GM21447 (cell line): Measurements from ENCODE around the gene REEP2.
"Not testable (repeated sequence)": the region's sequence is repeated elsewhere in the genome, so short reads cannot be mapped to it uniquely, and the experiment has no call there.

Experiments used
- ATAC-seq: cut with Tn5 transposase; IDR thresholded peaks from one replicate; pipeline ENCODE4 v1.9.1; 2021; ENCODE audit not compliant: unreplicated experiment

REEP2 gene

GRCh38 chr5:138466125-138466899 is 27.5 kb downstream of the REEP2 start:
- no peak for ATAC-seq

- ATAC-seq = no peak
Measured at GRCh38 chr5:138466900-138467710, 28.2 kb downstream of the REEP2 start.

DNA sequence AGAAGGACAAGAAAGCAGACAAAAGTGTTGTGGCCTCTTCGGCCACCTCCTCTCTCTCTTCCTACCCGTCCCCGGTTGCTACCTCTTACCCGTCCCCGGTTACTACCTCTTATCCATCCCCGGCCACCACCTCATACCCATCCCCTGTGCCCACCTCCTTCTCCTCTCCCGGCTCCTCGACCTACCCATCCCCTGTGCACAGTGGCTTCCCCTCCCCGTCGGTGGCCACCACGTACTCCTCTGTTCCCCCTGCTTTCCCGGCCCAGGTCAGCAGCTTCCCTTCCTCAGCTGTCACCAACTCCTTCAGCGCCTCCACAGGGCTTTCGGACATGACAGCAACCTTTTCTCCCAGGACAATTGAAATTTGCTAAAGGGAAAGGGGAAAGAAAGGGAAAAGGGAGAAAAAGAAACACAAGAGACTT is 28.9 kb downstream of the REEP2 start:
- no peak for ATAC-seq

- no peak for ATAC-seq
Measured at GRCh38 chr5:138468133-138468965, 29.5 kb downstream of the REEP2 start.

DNA sequence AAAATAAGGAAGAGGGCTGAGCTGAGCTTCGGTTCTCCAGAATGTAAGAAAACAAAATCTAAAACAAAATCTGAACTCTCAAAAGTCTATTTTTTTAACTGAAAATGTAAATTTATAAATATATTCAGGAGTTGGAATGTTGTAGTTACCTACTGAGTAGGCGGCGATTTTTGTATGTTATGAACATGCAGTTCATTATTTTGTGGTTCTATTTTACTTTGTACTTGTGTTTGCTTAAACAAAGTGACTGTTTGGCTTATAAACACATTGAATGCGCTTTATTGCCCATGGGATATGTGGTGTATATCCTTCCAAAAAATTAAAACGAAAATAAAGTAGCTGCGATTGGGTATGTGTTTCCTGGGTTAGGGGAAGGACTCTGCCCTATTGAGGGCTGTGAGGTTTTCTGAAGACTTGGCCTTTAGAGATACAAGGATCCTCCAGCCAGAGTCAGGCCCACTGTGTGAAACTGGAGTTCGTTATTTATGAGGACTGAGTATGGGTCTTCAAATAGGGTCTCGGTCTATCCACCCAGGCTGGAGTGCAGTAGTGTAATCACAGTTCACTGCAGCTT is 30.2 kb downstream of the REEP2 start:
- ATAC-seq = no peak

- ATAC-seq = no peak
Measured at GRCh38 chr5:138469540-138470321, 30.9 kb downstream of the REEP2 start.

GRCh38 chr5:138470322-138471051 is 31.6 kb downstream of the REEP2 start:
- ATAC-seq = no peak

GRCh38 chr5:138471052-138471361 is 32.1 kb downstream of the REEP2 start:
- ATAC-seq = no peak

DNA sequence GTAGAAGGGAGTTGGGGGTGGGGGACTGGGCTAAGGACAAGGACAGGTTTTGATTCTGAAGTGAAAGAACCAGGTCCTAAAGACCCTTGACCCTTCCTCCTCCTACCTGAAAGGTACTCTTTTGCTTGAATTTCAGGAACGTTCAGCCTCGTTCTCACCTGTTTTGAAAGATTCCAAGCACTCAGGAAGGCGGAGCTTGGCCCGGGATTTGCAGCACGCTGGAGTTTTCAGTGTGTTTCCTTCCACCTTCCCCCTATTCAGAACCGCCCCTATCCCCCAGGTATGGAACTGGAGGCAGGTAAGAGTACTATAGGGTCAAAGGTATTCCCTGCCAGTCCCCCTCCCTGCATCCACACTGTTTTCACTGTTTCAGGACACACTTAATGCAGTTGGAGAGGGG is 33.5 kb downstream of the REEP2 start:
- ATAC-seq = no peak

- ATAC-seq = not testable (repeated sequence)
Measured at GRCh38 chr5:138473151-138473550, 34.3 kb downstream of the REEP2 start.

- no peak for ATAC-seq
Measured at GRCh38 chr5:138476918-138477317, 38.1 kb downstream of the REEP2 start.

- ATAC-seq = no peak
Measured at GRCh38 chr5:138482638-138483037, 43.8 kb downstream of the REEP2 start.

GRCh38 chr5:138488481-138488945 is 49.7 kb downstream of the REEP2 start:
- no peak for ATAC-seq

GRCh38 chr5:138489683-138490061 is 50.8 kb downstream of the REEP2 start:
- ATAC-seq = no peak

DNA sequence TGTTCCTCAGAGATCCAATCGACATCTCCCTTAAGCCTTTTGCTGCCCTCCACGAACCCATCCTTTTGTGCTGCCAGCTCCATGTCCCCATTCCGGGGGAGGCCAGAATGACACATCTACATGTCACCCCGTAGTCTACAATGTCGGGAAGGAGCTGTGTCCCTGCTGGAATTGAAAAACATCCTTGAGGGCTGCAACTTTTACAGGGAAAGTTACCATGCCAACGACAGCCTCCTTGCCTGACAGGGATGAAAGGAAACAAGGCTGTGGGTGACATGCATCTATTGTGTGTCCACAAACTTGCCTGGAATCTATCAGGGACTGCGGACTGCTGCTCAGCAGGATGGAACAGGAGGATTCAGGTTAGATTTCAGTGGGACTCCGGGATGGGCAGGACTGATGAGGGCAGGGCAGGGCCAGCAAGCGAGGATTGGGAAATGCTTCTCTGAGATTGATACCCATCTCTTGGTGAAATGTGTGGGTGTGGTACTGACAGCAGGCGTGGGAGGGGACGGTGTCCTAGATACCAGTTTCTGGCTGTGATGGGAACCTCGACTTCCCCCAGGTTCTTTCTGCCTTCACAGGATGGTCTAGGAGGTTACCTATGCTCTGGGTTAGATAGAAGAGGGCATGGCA is 51.9 kb downstream of the REEP2 start:
- no peak for ATAC-seq

GRCh38 chr5:138491284-138491648 is 52.4 kb downstream of the REEP2 start:
- ATAC-seq = no peak

GRCh38 chr5:138491669-138492559 is 53.1 kb downstream of the REEP2 start:
- peak; percentile 96 for ATAC-seq

- ATAC-seq = no peak
Measured at GRCh38 chr5:138492560-138493045, 53.7 kb downstream of the REEP2 start.
